Measurements from ENCODE around the gene TRIM3.

GRCh38 chr11:6459099-6459450, 14.7 kb downstream of the TRIM3 start:
- TF ChIP-seq, protein P1, sequence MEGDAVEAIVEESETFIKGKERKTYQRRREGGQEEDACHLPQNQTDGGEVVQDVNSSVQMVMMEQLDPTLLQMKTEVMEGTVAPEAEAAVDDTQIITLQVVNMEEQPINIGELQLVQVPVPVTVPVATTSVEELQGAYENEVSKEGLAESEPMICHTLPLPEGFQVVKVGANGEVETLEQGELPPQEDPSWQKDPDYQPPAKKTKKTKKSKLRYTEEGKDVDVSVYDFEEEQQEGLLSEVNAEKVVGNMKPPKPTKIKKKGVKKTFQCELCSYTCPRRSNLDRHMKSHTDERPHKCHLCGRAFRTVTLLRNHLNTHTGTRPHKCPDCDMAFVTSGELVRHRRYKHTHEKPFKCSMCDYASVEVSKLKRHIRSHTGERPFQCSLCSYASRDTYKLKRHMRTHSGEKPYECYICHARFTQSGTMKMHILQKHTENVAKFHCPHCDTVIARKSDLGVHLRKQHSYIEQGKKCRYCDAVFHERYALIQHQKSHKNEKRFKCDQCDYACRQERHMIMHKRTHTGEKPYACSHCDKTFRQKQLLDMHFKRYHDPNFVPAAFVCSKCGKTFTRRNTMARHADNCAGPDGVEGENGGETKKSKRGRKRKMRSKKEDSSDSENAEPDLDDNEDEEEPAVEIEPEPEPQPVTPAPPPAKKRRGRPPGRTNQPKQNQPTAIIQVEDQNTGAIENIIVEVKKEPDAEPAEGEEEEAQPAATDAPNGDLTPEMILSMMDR (conservative IDR thresholded peaks at IDR 0.05; ENCODE audit: low read depth in 2 of 2): no peak
- no peak for TF ChIP-seq EZH2 (IDR thresholded peaks at IDR 0.05; ENCODE audit: low read depth, unreplicated experiment)
- TF ChIP-seq ETS1 (IDR thresholded peaks at IDR 0.05): no peak
- no peak for TF ChIP-seq JUNB (IDR thresholded peaks at IDR 0.05; ENCODE audit: unreplicated experiment)
- no peak for TF ChIP-seq EZH2phosphoT487 (IDR thresholded peaks at IDR 0.05; ENCODE audit: unreplicated experiment)
- TF ChIP-seq, protein P2, sequence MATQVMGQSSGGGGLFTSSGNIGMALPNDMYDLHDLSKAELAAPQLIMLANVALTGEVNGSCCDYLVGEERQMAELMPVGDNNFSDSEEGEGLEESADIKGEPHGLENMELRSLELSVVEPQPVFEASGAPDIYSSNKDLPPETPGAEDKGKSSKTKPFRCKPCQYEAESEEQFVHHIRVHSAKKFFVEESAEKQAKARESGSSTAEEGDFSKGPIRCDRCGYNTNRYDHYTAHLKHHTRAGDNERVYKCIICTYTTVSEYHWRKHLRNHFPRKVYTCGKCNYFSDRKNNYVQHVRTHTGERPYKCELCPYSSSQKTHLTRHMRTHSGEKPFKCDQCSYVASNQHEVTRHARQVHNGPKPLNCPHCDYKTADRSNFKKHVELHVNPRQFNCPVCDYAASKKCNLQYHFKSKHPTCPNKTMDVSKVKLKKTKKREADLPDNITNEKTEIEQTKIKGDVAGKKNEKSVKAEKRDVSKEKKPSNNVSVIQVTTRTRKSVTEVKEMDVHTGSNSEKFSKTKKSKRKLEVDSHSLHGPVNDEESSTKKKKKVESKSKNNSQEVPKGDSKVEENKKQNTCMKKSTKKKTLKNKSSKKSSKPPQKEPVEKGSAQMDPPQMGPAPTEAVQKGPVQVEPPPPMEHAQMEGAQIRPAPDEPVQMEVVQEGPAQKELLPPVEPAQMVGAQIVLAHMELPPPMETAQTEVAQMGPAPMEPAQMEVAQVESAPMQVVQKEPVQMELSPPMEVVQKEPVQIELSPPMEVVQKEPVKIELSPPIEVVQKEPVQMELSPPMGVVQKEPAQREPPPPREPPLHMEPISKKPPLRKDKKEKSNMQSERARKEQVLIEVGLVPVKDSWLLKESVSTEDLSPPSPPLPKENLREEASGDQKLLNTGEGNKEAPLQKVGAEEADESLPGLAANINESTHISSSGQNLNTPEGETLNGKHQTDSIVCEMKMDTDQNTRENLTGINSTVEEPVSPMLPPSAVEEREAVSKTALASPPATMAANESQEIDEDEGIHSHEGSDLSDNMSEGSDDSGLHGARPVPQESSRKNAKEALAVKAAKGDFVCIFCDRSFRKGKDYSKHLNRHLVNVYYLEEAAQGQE (IDR thresholded peaks at IDR 0.05; ENCODE audit: unreplicated experiment): no peak
- TF ChIP-seq CREB1 (CRISPR knock-in tag; IDR thresholded peaks at IDR 0.05; ENCODE audit: low read depth): no peak
- no peak for TF ChIP-seq POLR2AphosphoS5 (IDR thresholded peaks at IDR 0.05; ENCODE audit: low read depth)
- TF ChIP-seq NANOG (IDR thresholded peaks at IDR 0.05; ENCODE audit: borderline replicate concordance): no peak
- TF ChIP-seq, protein P3, sequence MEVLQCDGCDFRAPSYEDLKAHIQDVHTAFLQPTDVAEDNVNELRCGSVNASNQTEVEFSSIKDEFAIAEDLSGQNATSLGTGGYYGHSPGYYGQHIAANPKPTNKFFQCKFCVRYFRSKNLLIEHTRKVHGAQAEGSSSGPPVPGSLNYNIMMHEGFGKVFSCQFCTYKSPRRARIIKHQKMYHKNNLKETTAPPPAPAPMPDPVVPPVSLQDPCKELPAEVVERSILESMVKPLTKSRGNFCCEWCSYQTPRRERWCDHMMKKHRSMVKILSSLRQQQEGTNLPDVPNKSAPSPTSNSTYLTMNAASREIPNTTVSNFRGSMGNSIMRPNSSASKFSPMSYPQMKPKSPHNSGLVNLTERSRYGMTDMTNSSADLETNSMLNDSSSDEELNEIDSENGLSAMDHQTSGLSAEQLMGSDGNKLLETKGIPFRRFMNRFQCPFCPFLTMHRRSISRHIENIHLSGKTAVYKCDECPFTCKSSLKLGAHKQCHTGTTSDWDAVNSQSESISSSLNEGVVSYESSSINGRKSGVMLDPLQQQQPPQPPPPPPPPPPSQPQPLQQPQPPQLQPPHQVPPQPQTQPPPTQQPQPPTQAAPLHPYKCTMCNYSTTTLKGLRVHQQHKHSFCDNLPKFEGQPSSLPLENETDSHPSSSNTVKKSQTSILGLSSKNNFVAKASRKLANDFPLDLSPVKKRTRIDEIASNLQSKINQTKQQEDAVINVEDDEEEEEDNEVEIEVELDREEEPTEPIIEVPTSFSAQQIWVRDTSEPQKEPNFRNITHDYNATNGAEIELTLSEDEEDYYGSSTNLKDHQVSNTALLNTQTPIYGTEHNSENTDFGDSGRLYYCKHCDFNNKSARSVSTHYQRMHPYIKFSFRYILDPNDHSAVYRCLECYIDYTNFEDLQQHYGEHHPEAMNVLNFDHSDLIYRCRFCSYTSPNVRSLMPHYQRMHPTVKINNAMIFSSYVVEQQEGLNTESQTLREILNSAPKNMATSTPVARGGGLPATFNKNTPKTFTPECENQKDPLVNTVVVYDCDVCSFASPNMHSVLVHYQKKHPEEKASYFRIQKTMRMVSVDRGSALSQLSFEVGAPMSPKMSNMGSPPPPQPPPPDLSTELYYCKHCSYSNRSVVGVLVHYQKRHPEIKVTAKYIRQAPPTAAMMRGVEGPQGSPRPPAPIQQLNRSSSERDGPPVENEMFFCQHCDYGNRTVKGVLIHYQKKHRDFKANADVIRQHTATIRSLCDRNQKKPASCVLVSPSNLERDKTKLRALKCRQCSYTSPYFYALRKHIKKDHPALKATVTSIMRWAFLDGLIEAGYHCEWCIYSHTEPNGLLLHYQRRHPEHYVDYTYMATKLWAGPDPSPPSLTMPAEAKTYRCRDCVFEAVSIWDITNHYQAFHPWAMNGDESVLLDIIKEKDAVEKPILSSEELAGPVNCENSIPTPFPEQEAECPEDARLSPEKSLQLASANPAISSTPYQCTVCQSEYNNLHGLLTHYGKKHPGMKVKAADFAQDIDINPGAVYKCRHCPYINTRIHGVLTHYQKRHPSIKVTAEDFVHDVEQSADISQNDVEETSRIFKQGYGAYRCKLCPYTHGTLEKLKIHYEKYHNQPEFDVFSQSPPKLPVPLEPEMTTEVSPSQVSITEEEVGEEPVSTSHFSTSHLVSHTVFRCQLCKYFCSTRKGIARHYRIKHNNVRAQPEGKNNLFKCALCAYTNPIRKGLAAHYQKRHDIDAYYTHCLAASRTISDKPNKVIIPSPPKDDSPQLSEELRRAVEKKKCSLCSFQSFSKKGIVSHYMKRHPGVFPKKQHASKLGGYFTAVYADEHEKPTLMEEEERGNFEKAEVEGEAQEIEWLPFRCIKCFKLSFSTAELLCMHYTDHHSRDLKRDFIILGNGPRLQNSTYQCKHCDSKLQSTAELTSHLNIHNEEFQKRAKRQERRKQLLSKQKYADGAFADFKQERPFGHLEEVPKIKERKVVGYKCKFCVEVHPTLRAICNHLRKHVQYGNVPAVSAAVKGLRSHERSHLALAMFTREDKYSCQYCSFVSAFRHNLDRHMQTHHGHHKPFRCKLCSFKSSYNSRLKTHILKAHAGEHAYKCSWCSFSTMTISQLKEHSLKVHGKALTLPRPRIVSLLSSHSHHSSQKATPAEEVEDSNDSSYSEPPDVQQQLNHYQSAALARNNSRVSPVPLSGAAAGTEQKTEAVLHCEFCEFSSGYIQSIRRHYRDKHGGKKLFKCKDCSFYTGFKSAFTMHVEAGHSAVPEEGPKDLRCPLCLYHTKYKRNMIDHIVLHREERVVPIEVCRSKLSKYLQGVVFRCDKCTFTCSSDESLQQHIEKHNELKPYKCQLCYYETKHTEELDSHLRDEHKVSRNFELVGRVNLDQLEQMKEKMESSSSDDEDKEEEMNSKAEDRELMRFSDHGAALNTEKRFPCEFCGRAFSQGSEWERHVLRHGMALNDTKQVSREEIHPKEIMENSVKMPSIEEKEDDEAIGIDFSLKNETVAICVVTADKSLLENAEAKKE (CRISPR knock-in tag; IDR thresholded peaks at IDR 0.05): no peak
- no peak for TF ChIP-seq ZNF114 (CRISPR knock-in tag; IDR thresholded peaks at IDR 0.05)
- no peak for TF ChIP-seq STAT1 (IDR thresholded peaks at IDR 0.05; ENCODE audit: unreplicated experiment)
